H1 (cell line): Measurements from ENCODE around the gene WNT11. TPM values are rescaled to one million over a fixed set of nuclear protein-coding genes. Genes with fewer than 3 reads are reported as not detected.

Experiments
- FOSL1 ChIP-seq: IDR thresholded peaks from 2 replicates; pipeline ENCODE4 v1.6.1; 2011; ENCODE audit warnings: mild to moderate bottlenecking, low read depth, low read length, moderate library complexity; ENCODE audit not compliant: insufficient read depth
- KDM4A ChIP-seq: IDR thresholded peaks from one replicate; pipeline ENCODE4 v1.7.1; 2012; ENCODE audit warnings: low read depth, mild to moderate bottlenecking, moderate library complexity, low read length, inconsistent platforms; ENCODE audit not compliant: severe bottlenecking
- POLR2AphosphoS5 ChIP-seq: IDR thresholded peaks from 2 replicates; pipeline ENCODE4 v1.6.1; 2011; ENCODE audit warnings: low read depth, low read length
- TAF7 ChIP-seq: optimal IDR thresholded peaks from 2 replicates; pipeline ENCODE3; 2011; ENCODE audit warnings: low read depth, mild to moderate bottlenecking, inconsistent platforms, low read length, moderate library complexity, borderline replicate concordance
- polyA plus RNA-seq, 7 experiments: library from polyadenylated mRNA; depleted of rRNA in 3 of 7; stranded (reverse) in 5 of 7; unstranded in 2 of 7; fragments of >200 nt in 5 of 7; fragments of 200-250 nt in 2 of 7; gene quantifications; 1 replicate in 5 of 7; 2 replicates in 1 of 7; 4 replicates in 1 of 7; pipeline versions ENCODE4 v1.2.1 to v1.2.3, GENCODE V29; 2011 to 2013; ENCODE audit warnings: missing spikeins in 2 of 7, mixed read lengths in 2 of 7
- total RNA-seq: library from RNA; stranded (reverse); fragmentation: NEBNext Ultra II Directional; extraction: Animal tissue kit (Norgen Biotek cat#: 25700); gene quantifications from 2 replicates; pipeline ENCODE4 v1.2.1, GENCODE V29; 2021
- TF ChIP-seq, protein P1 (sequence below): IDR thresholded peaks from 2 replicates; pipeline ENCODE4 v1.6.1; 2012; ENCODE audit warnings: inconsistent platforms

The WNT11 gene
- total and polyA plus RNA-seq, 2 of the 8 experiments (the other 6 are each of a cell fraction or from before 2014, with no cell fraction given): 0.11 to 0.45 TPM

DNA sequence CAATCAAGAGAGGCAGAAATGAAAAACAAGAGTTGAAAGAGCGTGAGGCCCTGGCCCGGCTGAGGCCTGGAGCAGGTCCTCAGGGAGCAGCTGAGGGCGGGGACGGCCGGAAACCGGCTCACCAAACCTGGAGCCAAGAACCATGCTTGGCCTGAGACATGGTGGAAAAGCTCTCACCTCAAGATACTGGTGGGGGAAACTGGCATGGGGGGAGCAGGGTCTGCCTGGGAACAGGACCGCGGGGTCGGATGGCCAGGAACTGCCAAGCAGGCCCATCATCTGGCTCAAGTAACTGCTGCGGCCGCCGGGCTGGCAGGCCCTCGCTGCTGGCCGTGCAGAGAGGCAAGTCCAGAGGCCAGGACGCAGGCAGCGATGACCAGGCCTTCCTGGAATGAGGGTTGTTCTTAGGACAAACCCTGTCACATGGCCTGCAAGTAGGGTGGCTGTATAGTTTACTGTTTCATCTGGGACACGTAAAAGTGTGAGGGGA, 18.9 kb upstream of the WNT11 start (continued):
- TF ChIP-seq KDM4A (no peak), FOSL1 (no peak), POLR2AphosphoS5 (no peak), TAF7 (no peak)
- TF ChIP-seq, protein P1, sequence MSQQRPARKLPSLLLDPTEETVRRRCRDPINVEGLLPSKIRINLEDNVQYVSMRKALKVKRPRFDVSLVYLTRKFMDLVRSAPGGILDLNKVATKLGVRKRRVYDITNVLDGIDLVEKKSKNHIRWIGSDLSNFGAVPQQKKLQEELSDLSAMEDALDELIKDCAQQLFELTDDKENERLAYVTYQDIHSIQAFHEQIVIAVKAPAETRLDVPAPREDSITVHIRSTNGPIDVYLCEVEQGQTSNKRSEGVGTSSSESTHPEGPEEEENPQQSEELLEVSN: no peak
